ENCODE data around the gene NUDT8.

NUDT8 gene

GRCh38 chr11:67613313-67613959 lies 16.3 kb downstream of the NUDT8 start:
- no peak for TF ChIP-seq CTCF (IDR thresholded peaks at IDR 0.05; ENCODE audit: borderline replicate concordance, insufficient read depth, low read depth, low read length)
- no peak overlapping the region for H3K4me3 ChIP-seq (ENCODE audit: low read depth, low read length)

- TF ChIP-seq CTCF (IDR thresholded peaks at IDR 0.05; ENCODE audit: borderline replicate concordance, insufficient read depth, low read depth, low read length), result no peak
- H3K4me3 ChIP-seq (ENCODE audit: low read depth, low read length), result no peak overlapping the region
Measured at GRCh38 chr11:67612751-67613150, 17.0 kb downstream of the NUDT8 start.

GRCh38 chr11:67611704-67612587 lies 17.8 kb downstream of the NUDT8 start:
- TF ChIP-seq CTCF (IDR thresholded peaks at IDR 0.05; ENCODE audit: borderline replicate concordance, insufficient read depth, low read depth, low read length), result no peak
- H3K4me3 ChIP-seq (ENCODE audit: low read depth, low read length), result no peak overlapping the region

GRCh38 chr11:67611165-67611564 lies 18.6 kb downstream of the NUDT8 start:
- no peak overlapping the region for H3K4me3 ChIP-seq (ENCODE audit: low read depth, low read length)
- TF ChIP-seq CTCF (IDR thresholded peaks at IDR 0.05; ENCODE audit: borderline replicate concordance, insufficient read depth, low read depth, low read length), result no peak

GRCh38 chr11:67610302-67610868 lies 19.4 kb downstream of the NUDT8 start:
- TF ChIP-seq CTCF (IDR thresholded peaks at IDR 0.05; ENCODE audit: borderline replicate concordance, insufficient read depth, low read depth, low read length), result no peak
- no peak overlapping the region for H3K4me3 ChIP-seq (ENCODE audit: low read depth, low read length)

GRCh38 chr11:67609316-67609715 lies 20.4 kb downstream of the NUDT8 start:
- no peak for TF ChIP-seq CTCF (IDR thresholded peaks at IDR 0.05; ENCODE audit: borderline replicate concordance, insufficient read depth, low read depth, low read length)

More at GRCh38 chr11:67609316-67609715, 20.4 kb downstream of the NUDT8 start:
- no peak overlapping the region for H3K4me3 ChIP-seq (ENCODE audit: low read depth, low read length)
